GM23338 (cell line): Measurements from ENCODE around the gene TMEM178B. TPM values are rescaled to one million over a fixed set of nuclear protein-coding genes. Genes with fewer than 3 reads are reported as not detected.

Experiments
- ATAC-seq: fragments of 200-7000 bp; cut with Tn5 transposase; 3 replicates; pipeline ENCODE4 v1.9.1; 2020
- DNase-seq: peaks from one replicate; pipeline ENCODE4 v3.0.0-alpha.2; 2015; ENCODE audit warnings: low spot score
- H2AFZ ChIP-seq: fragments of 200-600 bp; sonication (generic); 2 replicates; pipeline ENCODE4 v1.8.0; 2016; ENCODE audit warnings: antibody characterized with exemption, mild to moderate bottlenecking, moderate library complexity
- H3F3A ChIP-seq: fragments of 200-600 bp; sonication (generic); replicated peaks from 2 replicates; pipeline ENCODE4 v1.8.0; 2017; ENCODE audit warnings: antibody characterized with exemption, mixed run types, low read depth
- H3K27ac ChIP-seq: fragments of 200-600 bp; sonication (generic); 2 replicates; pipeline ENCODE4 v1.6.1; 2016; ENCODE audit warnings: low read depth
- H3K27me3 ChIP-seq: fragments of 200-600 bp; sonication (generic); 2 replicates; pipeline ENCODE4 v1.8.0; 2016; ENCODE audit warnings: mild to moderate bottlenecking, mixed run types, moderate library complexity; ENCODE audit not compliant: insufficient read depth
- H3K36me3 ChIP-seq: fragments of 200-600 bp; sonication (generic); 2 replicates; pipeline ENCODE4 v1.8.0; 2016; ENCODE audit warnings: mild to moderate bottlenecking; ENCODE audit not compliant: insufficient read depth
- H3K4me1 ChIP-seq: fragments of 200-600 bp; sonication (generic); 2 replicates; pipeline ENCODE4 v1.8.0; 2016; ENCODE audit warnings: mild to moderate bottlenecking, moderate library complexity; ENCODE audit not compliant: insufficient read depth
- H3K4me2 ChIP-seq: fragments of 200-600 bp; sonication (generic); 2 replicates; pipeline ENCODE4 v1.7.1; 2017; ENCODE audit warnings: mixed run types
- H3K4me3 ChIP-seq: fragments of 200-600 bp; sonication (generic); 2 replicates; pipeline ENCODE4 v1.6.1; 2016; ENCODE audit warnings: mixed run types
- H3K79me2 ChIP-seq: fragments of 200-600 bp; sonication (generic); replicated peaks from 2 replicates; pipeline ENCODE4 v1.8.0; 2017; ENCODE audit warnings: mild to moderate bottlenecking; ENCODE audit not compliant: insufficient read depth
- H3K9me2 ChIP-seq: fragments of 200-600 bp; sonication (generic); 2 replicates; pipeline ENCODE4 v1.8.0; 2017; ENCODE audit not compliant: insufficient read depth
- H4K20me1 ChIP-seq: fragments of 200-600 bp; sonication (generic); replicated peaks from 2 replicates; pipeline ENCODE4 v1.8.0; 2017; ENCODE audit warnings: mild to moderate bottlenecking; ENCODE audit not compliant: insufficient read depth
- H3K27ac Mint-ChIP-seq: 2 replicates; pipeline ENCODE4 v1.8.0; 2020; ENCODE audit warnings: inconsistent platforms, mild to moderate bottlenecking, moderate library complexity, mixed read lengths
- H3K27me3 Mint-ChIP-seq: 3 replicates; pipeline ENCODE4 v1.8.0; 2022; ENCODE audit warnings: low read depth, mild to moderate bottlenecking, moderate library complexity, mixed read lengths, inconsistent platforms; ENCODE audit not compliant: insufficient read depth, poor library complexity
- H3K36me3 Mint-ChIP-seq: 3 replicates; pipeline ENCODE4 v1.8.0; 2021; ENCODE audit warnings: low read depth, mild to moderate bottlenecking, inconsistent platforms, moderate library complexity, mixed read lengths
- H3K4me1 Mint-ChIP-seq: 3 replicates; pipeline ENCODE4 v1.8.0; 2020; ENCODE audit warnings: mild to moderate bottlenecking, inconsistent platforms, mixed read lengths
- H3K4me3 Mint-ChIP-seq: 3 replicates; pipeline ENCODE4 v1.8.0; 2021; ENCODE audit warnings: moderate library complexity, mild to moderate bottlenecking, inconsistent platforms, mixed read lengths
- H3K9me3 Mint-ChIP-seq: 3 replicates; pipeline ENCODE4 v1.8.0; 2020; ENCODE audit warnings: moderate library complexity, mild to moderate bottlenecking, inconsistent platforms, mixed read lengths
- CREB1 ChIP-seq: fragments of 250-450 bp; sonication (Bioruptor Pico); IDR thresholded peaks from 2 replicates; pipeline ENCODE4 v1.5.0; 2020; ENCODE audit warnings: low read depth, mild to moderate bottlenecking, moderate library complexity
- EZH2 ChIP-seq: fragments of 200-600 bp; sonication (generic); IDR thresholded peaks from one replicate; pipeline ENCODE4 v1.8.0; 2017; ENCODE audit warnings: antibody characterized with exemption, mild to moderate bottlenecking, low read depth; ENCODE audit not compliant: unreplicated experiment
- JUNB ChIP-seq: IDR thresholded peaks from one replicate; pipeline ENCODE4 v1.6.1; 2016; ENCODE audit warnings: antibody characterized with exemption; ENCODE audit not compliant: unreplicated experiment
- NANOG ChIP-seq: IDR thresholded peaks from 2 replicates; pipeline ENCODE4 v1.6.1; 2016; ENCODE audit warnings: antibody characterized with exemption, borderline replicate concordance
- STAT1 ChIP-seq: IDR thresholded peaks from one replicate; pipeline ENCODE4 v1.6.1; 2016; ENCODE audit warnings: antibody characterized with exemption; ENCODE audit not compliant: unreplicated experiment
- ZNF114 ChIP-seq: fragments of 250-450 bp; sonication (Bioruptor Pico); IDR thresholded peaks from 2 replicates; pipeline ENCODE4 v1.5.0; 2020; ENCODE audit warnings: mild to moderate bottlenecking, moderate library complexity
- ZNF331 ChIP-seq: fragments of 250-450 bp; sonication (Bioruptor Pico); IDR thresholded peaks from 2 replicates; pipeline ENCODE4 v1.5.0; 2020; ENCODE audit warnings: low read depth, mild to moderate bottlenecking, moderate library complexity
- polyA plus RNA-seq: library from polyadenylated mRNA; unstranded; fragments of >200 nt; fragmentation: Nextera tagmentation; extraction: Ambion mirVana; gene quantifications from 2 replicates; pipeline ENCODE4 v1.2.1, GENCODE V29; 2016
- total RNA-seq: library from RNA; depleted of rRNA; stranded (reverse); fragments of >200 nt; shearing (Covaris generic); gene quantifications from 2 replicates; pipeline ENCODE4 v1.2.3, GENCODE V29; 2014
- TF ChIP-seq, protein P1 (sequence below): IDR thresholded peaks from one replicate; pipeline ENCODE4 v1.6.1; 2018; ENCODE audit warnings: antibody characterized with exemption; ENCODE audit not compliant: unreplicated experiment
- TF ChIP-seq, protein P2 (sequence below): fragments of 250-450 bp; sonication (Bioruptor Pico); IDR thresholded peaks from 2 replicates; pipeline ENCODE4 v1.5.0; 2020; ENCODE audit warnings: mild to moderate bottlenecking, moderate library complexity
- TF ChIP-seq, protein P3 (sequence below), 2 experiments: fragments of 200-600 bp in 1 of 2; sonication (generic) in 1 of 2; conservative IDR thresholded peaks; 2 replicates each; pipeline versions ENCODE4 v1.5.1 to v1.6.1; 2016 to 2017; ENCODE audit warnings: antibody characterized with exemption in 2 of 2, low read depth in 2 of 2, mild to moderate bottlenecking in 2 of 2, moderate library complexity in 1 of 2

TMEM178B gene
- total and polyA plus RNA-seq, 2 experiments from 2014 or later: 4.9 to 15.6 TPM

- Histone ChIP-seq H2AFZ (no peak overlapping the region), H4K20me1 (no peaks in the 10 kb centered on the region), H3K79me2 (no peaks in the 10 kb centered on the region), H3K36me3 (peaks cover 3% of the 10 kb centered on the region; the same call in 1 of the 2 replicates), H3K4me3 (no peak overlapping the region), H3K4me1 (peaks cover 14% of the 10 kb centered on the region), H3K9me2 (peaks cover 6% of the 10 kb centered on the region; the same call in 1 of the 2 replicates), H3K27ac (no peak overlapping the region), H3K4me2 (no peak overlapping the region), H3F3A (no peaks in the 10 kb centered on the region), H3K27me3 (no peaks in the 10 kb centered on the region)
- Mint-ChIP-seq H3K4me1 (peaks cover 17% of the 10 kb centered on the region), H3K36me3 (peaks cover 1% of the 10 kb centered on the region; the same call in 2 of the 3 replicates), H3K9me3 (peaks cover 1% of the 10 kb centered on the region; the same call in 2 of the 3 replicates), H3K4me3 (no peak overlapping the region), H3K27me3 (peaks cover under 1% of the 10 kb centered on the region), H3K27ac (no peak overlapping the region)
- DNase-seq: no peak
- TF ChIP-seq STAT1: no peak
- ATAC-seq: no peak
Observed at GRCh38 chr7:141421306-141421705, 347.4 kb downstream of the TMEM178B start.

- H3K4me1 Mint-ChIP-seq: peaks cover 49% of the 10 kb centered on the region
- no peak overlapping the region for H3K27ac Mint-ChIP-seq
- 0 out of 2 replicates have a peak, but pooled peaks cover 3% of the 10 kb centered on the region for H3K36me3 ChIP-seq
- DNase-seq: no peak
- H3K9me3 Mint-ChIP-seq: peaks cover 13% of the 10 kb centered on the region
- no peaks in the 10 kb centered on the region for H4K20me1 ChIP-seq
- no peak overlapping the region for H3K4me3 Mint-ChIP-seq
- peaks cover 6% of the 10 kb centered on the region for H3K27me3 Mint-ChIP-seq
- H3K4me2 ChIP-seq: no peak overlapping the region
- peaks cover 39% of the 10 kb centered on the region for H3K4me1 ChIP-seq
- peaks cover 14% of the 10 kb centered on the region; the same call in 2 of the 3 replicates for H3K36me3 Mint-ChIP-seq
- no peaks in the 10 kb centered on the region for H3K79me2 ChIP-seq
- no peak overlapping the region for H3K27ac ChIP-seq
- H3F3A ChIP-seq: peaks cover 5% of the 10 kb centered on the region; the same call in 1 of the 2 replicates
- no peak overlapping the region for H3K4me3 ChIP-seq
- no peak for TF ChIP-seq ZNF331 (CRISPR knock-in tag)
- TF ChIP-seq JUNB: no peak
- TF ChIP-seq, protein P1, sequence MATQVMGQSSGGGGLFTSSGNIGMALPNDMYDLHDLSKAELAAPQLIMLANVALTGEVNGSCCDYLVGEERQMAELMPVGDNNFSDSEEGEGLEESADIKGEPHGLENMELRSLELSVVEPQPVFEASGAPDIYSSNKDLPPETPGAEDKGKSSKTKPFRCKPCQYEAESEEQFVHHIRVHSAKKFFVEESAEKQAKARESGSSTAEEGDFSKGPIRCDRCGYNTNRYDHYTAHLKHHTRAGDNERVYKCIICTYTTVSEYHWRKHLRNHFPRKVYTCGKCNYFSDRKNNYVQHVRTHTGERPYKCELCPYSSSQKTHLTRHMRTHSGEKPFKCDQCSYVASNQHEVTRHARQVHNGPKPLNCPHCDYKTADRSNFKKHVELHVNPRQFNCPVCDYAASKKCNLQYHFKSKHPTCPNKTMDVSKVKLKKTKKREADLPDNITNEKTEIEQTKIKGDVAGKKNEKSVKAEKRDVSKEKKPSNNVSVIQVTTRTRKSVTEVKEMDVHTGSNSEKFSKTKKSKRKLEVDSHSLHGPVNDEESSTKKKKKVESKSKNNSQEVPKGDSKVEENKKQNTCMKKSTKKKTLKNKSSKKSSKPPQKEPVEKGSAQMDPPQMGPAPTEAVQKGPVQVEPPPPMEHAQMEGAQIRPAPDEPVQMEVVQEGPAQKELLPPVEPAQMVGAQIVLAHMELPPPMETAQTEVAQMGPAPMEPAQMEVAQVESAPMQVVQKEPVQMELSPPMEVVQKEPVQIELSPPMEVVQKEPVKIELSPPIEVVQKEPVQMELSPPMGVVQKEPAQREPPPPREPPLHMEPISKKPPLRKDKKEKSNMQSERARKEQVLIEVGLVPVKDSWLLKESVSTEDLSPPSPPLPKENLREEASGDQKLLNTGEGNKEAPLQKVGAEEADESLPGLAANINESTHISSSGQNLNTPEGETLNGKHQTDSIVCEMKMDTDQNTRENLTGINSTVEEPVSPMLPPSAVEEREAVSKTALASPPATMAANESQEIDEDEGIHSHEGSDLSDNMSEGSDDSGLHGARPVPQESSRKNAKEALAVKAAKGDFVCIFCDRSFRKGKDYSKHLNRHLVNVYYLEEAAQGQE: no peak
- TF ChIP-seq EZH2: no peak
- no peak for TF ChIP-seq NANOG
- TF ChIP-seq, protein P2, sequence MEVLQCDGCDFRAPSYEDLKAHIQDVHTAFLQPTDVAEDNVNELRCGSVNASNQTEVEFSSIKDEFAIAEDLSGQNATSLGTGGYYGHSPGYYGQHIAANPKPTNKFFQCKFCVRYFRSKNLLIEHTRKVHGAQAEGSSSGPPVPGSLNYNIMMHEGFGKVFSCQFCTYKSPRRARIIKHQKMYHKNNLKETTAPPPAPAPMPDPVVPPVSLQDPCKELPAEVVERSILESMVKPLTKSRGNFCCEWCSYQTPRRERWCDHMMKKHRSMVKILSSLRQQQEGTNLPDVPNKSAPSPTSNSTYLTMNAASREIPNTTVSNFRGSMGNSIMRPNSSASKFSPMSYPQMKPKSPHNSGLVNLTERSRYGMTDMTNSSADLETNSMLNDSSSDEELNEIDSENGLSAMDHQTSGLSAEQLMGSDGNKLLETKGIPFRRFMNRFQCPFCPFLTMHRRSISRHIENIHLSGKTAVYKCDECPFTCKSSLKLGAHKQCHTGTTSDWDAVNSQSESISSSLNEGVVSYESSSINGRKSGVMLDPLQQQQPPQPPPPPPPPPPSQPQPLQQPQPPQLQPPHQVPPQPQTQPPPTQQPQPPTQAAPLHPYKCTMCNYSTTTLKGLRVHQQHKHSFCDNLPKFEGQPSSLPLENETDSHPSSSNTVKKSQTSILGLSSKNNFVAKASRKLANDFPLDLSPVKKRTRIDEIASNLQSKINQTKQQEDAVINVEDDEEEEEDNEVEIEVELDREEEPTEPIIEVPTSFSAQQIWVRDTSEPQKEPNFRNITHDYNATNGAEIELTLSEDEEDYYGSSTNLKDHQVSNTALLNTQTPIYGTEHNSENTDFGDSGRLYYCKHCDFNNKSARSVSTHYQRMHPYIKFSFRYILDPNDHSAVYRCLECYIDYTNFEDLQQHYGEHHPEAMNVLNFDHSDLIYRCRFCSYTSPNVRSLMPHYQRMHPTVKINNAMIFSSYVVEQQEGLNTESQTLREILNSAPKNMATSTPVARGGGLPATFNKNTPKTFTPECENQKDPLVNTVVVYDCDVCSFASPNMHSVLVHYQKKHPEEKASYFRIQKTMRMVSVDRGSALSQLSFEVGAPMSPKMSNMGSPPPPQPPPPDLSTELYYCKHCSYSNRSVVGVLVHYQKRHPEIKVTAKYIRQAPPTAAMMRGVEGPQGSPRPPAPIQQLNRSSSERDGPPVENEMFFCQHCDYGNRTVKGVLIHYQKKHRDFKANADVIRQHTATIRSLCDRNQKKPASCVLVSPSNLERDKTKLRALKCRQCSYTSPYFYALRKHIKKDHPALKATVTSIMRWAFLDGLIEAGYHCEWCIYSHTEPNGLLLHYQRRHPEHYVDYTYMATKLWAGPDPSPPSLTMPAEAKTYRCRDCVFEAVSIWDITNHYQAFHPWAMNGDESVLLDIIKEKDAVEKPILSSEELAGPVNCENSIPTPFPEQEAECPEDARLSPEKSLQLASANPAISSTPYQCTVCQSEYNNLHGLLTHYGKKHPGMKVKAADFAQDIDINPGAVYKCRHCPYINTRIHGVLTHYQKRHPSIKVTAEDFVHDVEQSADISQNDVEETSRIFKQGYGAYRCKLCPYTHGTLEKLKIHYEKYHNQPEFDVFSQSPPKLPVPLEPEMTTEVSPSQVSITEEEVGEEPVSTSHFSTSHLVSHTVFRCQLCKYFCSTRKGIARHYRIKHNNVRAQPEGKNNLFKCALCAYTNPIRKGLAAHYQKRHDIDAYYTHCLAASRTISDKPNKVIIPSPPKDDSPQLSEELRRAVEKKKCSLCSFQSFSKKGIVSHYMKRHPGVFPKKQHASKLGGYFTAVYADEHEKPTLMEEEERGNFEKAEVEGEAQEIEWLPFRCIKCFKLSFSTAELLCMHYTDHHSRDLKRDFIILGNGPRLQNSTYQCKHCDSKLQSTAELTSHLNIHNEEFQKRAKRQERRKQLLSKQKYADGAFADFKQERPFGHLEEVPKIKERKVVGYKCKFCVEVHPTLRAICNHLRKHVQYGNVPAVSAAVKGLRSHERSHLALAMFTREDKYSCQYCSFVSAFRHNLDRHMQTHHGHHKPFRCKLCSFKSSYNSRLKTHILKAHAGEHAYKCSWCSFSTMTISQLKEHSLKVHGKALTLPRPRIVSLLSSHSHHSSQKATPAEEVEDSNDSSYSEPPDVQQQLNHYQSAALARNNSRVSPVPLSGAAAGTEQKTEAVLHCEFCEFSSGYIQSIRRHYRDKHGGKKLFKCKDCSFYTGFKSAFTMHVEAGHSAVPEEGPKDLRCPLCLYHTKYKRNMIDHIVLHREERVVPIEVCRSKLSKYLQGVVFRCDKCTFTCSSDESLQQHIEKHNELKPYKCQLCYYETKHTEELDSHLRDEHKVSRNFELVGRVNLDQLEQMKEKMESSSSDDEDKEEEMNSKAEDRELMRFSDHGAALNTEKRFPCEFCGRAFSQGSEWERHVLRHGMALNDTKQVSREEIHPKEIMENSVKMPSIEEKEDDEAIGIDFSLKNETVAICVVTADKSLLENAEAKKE (CRISPR knock-in tag): no peak
- TF ChIP-seq ZNF114 (CRISPR knock-in tag): no peak
- TF ChIP-seq, protein P3, sequence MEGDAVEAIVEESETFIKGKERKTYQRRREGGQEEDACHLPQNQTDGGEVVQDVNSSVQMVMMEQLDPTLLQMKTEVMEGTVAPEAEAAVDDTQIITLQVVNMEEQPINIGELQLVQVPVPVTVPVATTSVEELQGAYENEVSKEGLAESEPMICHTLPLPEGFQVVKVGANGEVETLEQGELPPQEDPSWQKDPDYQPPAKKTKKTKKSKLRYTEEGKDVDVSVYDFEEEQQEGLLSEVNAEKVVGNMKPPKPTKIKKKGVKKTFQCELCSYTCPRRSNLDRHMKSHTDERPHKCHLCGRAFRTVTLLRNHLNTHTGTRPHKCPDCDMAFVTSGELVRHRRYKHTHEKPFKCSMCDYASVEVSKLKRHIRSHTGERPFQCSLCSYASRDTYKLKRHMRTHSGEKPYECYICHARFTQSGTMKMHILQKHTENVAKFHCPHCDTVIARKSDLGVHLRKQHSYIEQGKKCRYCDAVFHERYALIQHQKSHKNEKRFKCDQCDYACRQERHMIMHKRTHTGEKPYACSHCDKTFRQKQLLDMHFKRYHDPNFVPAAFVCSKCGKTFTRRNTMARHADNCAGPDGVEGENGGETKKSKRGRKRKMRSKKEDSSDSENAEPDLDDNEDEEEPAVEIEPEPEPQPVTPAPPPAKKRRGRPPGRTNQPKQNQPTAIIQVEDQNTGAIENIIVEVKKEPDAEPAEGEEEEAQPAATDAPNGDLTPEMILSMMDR (conservative IDR thresholded peaks at IDR 0.05; ENCODE audit: low read depth in 2 of 2): no peak
- TF ChIP-seq CREB1 (CRISPR knock-in tag): no peak
- no peak for ATAC-seq
- H2AFZ ChIP-seq: no peak overlapping the region
- no peaks in the 10 kb centered on the region for H3K27me3 ChIP-seq
- H3K9me2 ChIP-seq: peaks cover 8% of the 10 kb centered on the region; the same call in 1 of the 2 replicates
Observed at GRCh38 chr7:141427134-141427533, 353.3 kb downstream of the TMEM178B start.
